KOPT-K1 (cell line): ENCODE measurements around the gene PRKG1.
"Not testable (repeated sequence)": the region's sequence is repeated elsewhere in the genome, so short reads cannot be mapped to it uniquely, and the experiment has no call there.

Experiments
- H3K27ac ChIP-seq: fragments of 200-600 bp; sonication (generic); 2 replicates; pipeline ENCODE4 v1.5.1; 2016; ENCODE audit warnings: antibody characterized with exemption, mild to moderate bottlenecking, low read depth, low read length; ENCODE audit not compliant: poor library complexity, severe bottlenecking
- H3K36me3 ChIP-seq: fragments of 200-600 bp; sonication (generic); 2 replicates; pipeline ENCODE4 v1.5.1; 2017; ENCODE audit warnings: antibody characterized with exemption, mild to moderate bottlenecking, low read length, moderate library complexity; ENCODE audit not compliant: insufficient read depth
- H3K9me3 ChIP-seq: fragments of 200-600 bp; sonication (generic); 2 replicates; pipeline ENCODE4 v1.5.1; 2017; ENCODE audit warnings: antibody characterized with exemption, low read length, mild to moderate bottlenecking; ENCODE audit not compliant: insufficient read depth, poor library complexity, severe bottlenecking

Gene PRKG1

GRCh38 chr10:51377070-51377931 is 303.0 kb downstream of the PRKG1 start:
- H3K9me3 ChIP-seq, result no peaks in the 10 kb centered on the region
- H3K27ac ChIP-seq, result no peak overlapping the region
- H3K36me3 ChIP-seq, result no peaks in the 10 kb centered on the region

GRCh38 chr10:51377932-51378599 is 303.8 kb downstream of the PRKG1 start:
- Histone ChIP-seq H3K36me3 (no peaks in the 10 kb centered on the region), H3K9me3 (no peaks in the 10 kb centered on the region), H3K27ac (no peak overlapping the region)

GRCh38 chr10:51382181-51382580 is 307.9 kb downstream of the PRKG1 start:
- Histone ChIP-seq H3K9me3 (no peaks in the 10 kb centered on the region), H3K36me3 (no peaks in the 10 kb centered on the region), H3K27ac (no peak overlapping the region)

GRCh38 chr10:51384971-51385370 is 310.7 kb downstream of the PRKG1 start:
- Histone ChIP-seq H3K9me3 (no peaks in the 10 kb centered on the region), H3K27ac (no peak overlapping the region), H3K36me3 (no peaks in the 10 kb centered on the region)

- Histone ChIP-seq H3K27ac (no peak overlapping the region), H3K36me3 (no peaks in the 10 kb centered on the region), H3K9me3 (no peaks in the 10 kb centered on the region)
Observed at GRCh38 chr10:51386248-51386885, 312.1 kb downstream of the PRKG1 start.

- Histone ChIP-seq H3K27ac (no peak overlapping the region), H3K9me3 (no peaks in the 10 kb centered on the region), H3K36me3 (no peaks in the 10 kb centered on the region)
Observed at GRCh38 chr10:51389415-51390321, 315.4 kb downstream of the PRKG1 start.

- H3K27ac ChIP-seq, H3K36me3 ChIP-seq, H3K9me3 ChIP-seq: not testable (repeated sequence)
Observed at GRCh38 chr10:51393006-51393405, 318.7 kb downstream of the PRKG1 start.

- Histone ChIP-seq H3K36me3 (no peaks in the 10 kb centered on the region), H3K27ac (no peak overlapping the region), H3K9me3 (no peaks in the 10 kb centered on the region)
Observed at GRCh38 chr10:51394039-51394438, 319.8 kb downstream of the PRKG1 start.

- no peak overlapping the region for H3K27ac ChIP-seq
- no peaks in the 10 kb centered on the region for H3K36me3 ChIP-seq
- no peaks in the 10 kb centered on the region for H3K9me3 ChIP-seq
Observed at GRCh38 chr10:51397244-51397643, 323.0 kb downstream of the PRKG1 start.

- no peaks in the 10 kb centered on the region for H3K9me3 ChIP-seq
- no peak overlapping the region for H3K27ac ChIP-seq
- no peaks in the 10 kb centered on the region for H3K36me3 ChIP-seq
Observed at GRCh38 chr10:51397695-51398094, 323.4 kb downstream of the PRKG1 start.

GRCh38 chr10:51399840-51400239 is 325.6 kb downstream of the PRKG1 start:
- H3K9me3 ChIP-seq, result no peaks in the 10 kb centered on the region
- no peaks in the 10 kb centered on the region for H3K36me3 ChIP-seq

GRCh38 chr10:51400392-51401096 is 326.3 kb downstream of the PRKG1 start:
- H3K36me3 ChIP-seq, result no peaks in the 10 kb centered on the region
- no peak overlapping the region for H3K27ac ChIP-seq
- no peaks in the 10 kb centered on the region for H3K9me3 ChIP-seq

More at GRCh38 chr10:51399840-51400239, 325.6 kb downstream of the PRKG1 start:
- no peak overlapping the region for H3K27ac ChIP-seq

- H3K36me3 ChIP-seq, result no peaks in the 10 kb centered on the region
- no peak overlapping the region for H3K27ac ChIP-seq
- H3K9me3 ChIP-seq, result no peaks in the 10 kb centered on the region
Observed at GRCh38 chr10:51403521-51403920, 329.2 kb downstream of the PRKG1 start.
